AG10803 (cell line): ENCODE results near the gene GEMIN2.
"Not testable (repeated sequence)": the region's sequence is repeated elsewhere in the genome, so short reads cannot be mapped to it uniquely, and the experiment has no call there.

Experiments
- DNase-seq: peaks from one replicate; pipeline ENCODE4 v3.0.0; 2010; ENCODE audit warnings: low read depth
- H3K4me3 ChIP-seq: 2 replicates; pipeline ENCODE4 v1.5.1; 2011; ENCODE audit warnings: mild to moderate bottlenecking, low read length, control low read depth
- CTCF ChIP-seq: conservative IDR thresholded peaks from 2 replicates; pipeline ENCODE4 v1.5.1; 2011; ENCODE audit warnings: mild to moderate bottlenecking, low read length, control low read depth, inconsistent platforms

Gene GEMIN2

DNA sequence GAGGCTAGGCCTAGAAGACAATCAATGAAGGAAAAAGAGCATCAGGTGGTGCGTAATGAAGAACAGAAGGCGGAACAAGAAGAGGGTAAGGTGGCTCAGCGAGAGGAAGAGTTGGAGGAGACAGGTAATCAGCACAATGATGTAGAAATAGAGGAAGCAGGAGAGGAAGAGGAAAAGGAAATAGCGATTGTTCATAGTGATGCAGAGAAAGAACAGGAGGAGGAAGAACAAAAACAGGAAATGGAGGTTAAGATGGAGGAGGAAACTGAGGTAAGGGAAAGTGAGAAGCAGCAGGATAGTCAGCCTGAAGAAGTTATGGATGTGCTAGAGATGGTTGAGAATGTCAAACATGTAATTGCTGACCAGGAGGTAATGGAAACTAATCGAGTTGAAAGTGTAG is 66.4 kb downstream of the GEMIN2 start:
- no peak for TF ChIP-seq CTCF
- no peak for DNase-seq
- no peak overlapping the region for H3K4me3 ChIP-seq

- TF ChIP-seq CTCF: no peak
- DNase-seq: no peak
- H3K4me3 ChIP-seq: no peak overlapping the region
Measured at GRCh38 chr14:39181026-39181692, 67.0 kb downstream of the GEMIN2 start.

- TF ChIP-seq CTCF: no peak
- DNase-seq: no peak
- H3K4me3 ChIP-seq: no peak overlapping the region
Measured at GRCh38 chr14:39181693-39182047, 67.5 kb downstream of the GEMIN2 start.

DNA sequence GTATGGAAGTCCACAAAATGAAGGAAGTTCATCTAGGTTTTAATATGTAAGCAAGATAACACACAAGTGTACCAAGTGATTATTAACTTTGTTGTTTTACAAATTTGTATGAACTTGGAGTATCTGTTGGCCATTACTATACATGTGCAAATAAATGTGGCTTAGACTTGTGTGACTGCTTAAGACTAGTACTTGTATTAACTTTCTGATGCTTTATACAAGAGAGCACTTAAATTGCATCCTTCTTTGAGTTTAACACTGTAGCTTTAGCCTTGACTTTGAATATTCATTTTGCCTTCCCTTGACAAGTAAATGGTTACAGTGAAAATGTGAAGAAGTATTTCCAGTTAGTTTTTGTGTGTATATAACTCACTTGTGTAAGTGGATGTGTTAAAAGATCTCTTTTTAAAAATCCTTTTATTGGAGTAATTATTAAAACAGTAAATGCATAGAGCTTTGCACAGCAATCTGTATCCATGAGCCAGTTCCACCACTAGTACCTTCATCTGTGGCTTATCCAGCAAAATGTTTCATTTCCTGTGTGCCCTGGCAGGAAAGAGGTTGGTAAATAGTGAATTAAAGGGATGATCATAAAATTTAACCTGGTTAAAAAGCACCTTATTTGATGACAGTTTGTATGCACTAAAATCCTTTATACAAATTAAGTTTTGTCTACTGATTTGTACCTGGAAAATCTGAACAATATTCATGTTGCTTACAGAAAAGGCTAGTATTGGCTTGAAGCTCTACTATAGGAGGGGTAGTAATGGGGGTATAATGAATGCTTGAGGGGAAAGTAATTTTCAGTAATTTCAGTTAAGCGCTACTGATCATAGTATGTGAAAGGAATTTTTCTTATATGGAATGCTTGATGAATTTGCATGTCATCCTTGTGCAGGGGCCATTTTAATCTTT is 68.9 kb downstream of the GEMIN2 start:
- DNase-seq: no peak
- no peak for TF ChIP-seq CTCF
- H3K4me3 ChIP-seq: no peak overlapping the region

DNA sequence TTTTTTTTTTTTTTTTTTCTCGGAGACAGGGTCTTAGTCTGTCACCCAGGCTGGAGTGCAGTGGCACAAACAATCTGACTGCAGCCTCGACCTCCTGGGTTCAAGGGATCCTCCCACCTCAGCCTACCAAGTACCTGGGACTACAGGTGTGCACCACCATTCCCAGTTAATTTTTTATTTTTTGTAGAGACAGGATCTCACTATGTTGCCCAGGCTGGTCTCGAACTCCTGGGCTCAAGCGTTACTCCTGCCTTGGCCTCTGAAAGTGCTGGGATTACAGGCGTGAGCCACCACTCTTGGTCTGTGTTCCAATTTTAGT is 69.5 kb downstream of the GEMIN2 start:
- H3K4me3 ChIP-seq, DNase-seq: not testable (repeated sequence)

DNA sequence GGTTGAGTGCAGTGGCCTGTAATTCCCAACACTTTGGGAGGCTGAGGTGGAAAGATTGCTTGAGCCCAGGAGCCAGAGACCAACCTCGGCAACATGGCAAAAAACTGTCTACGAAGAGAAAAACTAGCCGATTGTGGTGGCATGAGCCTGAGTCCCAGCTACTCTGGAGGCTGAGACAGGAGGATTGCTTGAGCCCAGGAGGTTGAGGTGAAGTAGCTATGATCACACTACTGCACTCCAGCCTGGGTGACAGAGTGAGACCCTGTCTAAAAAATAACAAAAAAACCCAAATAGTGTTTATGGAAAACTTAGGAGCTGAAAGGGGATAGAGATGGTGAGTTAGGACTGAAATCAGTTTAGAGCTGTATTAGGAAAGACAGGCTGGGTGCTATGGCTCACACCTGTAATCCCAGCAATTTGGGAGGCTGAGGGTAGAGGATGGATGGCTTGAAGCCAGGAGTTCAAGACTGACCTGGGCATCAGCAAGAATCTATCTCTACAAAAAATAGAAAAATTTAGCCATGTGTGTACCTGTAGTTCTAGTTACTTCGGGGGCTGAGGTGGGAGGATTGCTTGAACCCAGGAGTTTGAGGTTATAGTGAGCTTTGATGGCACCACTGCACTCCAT is 70.6 kb downstream of the GEMIN2 start:
- no peak overlapping the region for H3K4me3 ChIP-seq
- no peak for TF ChIP-seq CTCF
- no peak for DNase-seq

GRCh38 chr14:39185256-39186049 is 71.3 kb downstream of the GEMIN2 start:
- H3K4me3 ChIP-seq: no peak overlapping the region
- TF ChIP-seq CTCF: no peak
- DNase-seq: no peak
